Measurements from ENCODE around the gene PRAMEF13.
"Not testable (repeated sequence)": the region's sequence is repeated elsewhere in the genome, so short reads cannot be mapped to it uniquely, and the experiment has no call there.

Gene PRAMEF13

GRCh38 chr1:13165531-13165930, 35.7 kb downstream of the PRAMEF13 start, which contains the start of gene HNRNPCL4:
TSS of gene HNRNPCL4 (minus strand) at chr1:13165631. CDS start at chr1:13165467, 164 bp downstream.
- not testable (repeated sequence) for DNase-seq (ENCODE audit: low read depth)

DNA sequence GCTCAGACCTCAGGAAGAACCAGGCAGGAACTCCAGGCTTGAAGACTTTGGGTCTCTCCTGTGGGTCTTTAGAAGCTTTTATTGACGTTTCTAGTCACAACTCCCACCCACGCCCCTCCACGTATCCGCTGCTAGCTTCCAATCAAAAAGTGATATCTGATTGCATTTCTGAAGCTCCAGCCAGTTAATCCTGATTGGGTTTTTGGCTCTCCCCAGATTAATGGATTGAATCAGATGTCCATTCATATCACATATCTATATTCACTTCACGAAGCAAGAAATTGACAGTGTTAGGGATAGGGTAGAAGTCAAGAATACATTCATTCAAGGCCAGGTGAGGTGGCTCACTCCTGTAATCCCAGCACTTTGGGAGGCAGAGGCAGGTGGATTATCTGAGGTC, 45.3 kb downstream of the PRAMEF13 start, which contains the start of gene PRAMEF26:
TSS of gene PRAMEF26 (minus strand) at position 101 of the 400 bp plus-strand sequence. CDS start 2,914 bp downstream, outside the sequence.
- DNase-seq (ENCODE audit: low read depth) = not testable (repeated sequence)

Measured in GM04504 (cell line).